ENCODE measurements around the gene GRIP2. TPM values are rescaled to one million over a fixed set of nuclear protein-coding genes. Genes with fewer than 3 reads are reported as not detected.

GRIP2 gene
- total RNA-seq, 2 donors from 2014 or later = 0.47 to 0.53 TPM

DNA sequence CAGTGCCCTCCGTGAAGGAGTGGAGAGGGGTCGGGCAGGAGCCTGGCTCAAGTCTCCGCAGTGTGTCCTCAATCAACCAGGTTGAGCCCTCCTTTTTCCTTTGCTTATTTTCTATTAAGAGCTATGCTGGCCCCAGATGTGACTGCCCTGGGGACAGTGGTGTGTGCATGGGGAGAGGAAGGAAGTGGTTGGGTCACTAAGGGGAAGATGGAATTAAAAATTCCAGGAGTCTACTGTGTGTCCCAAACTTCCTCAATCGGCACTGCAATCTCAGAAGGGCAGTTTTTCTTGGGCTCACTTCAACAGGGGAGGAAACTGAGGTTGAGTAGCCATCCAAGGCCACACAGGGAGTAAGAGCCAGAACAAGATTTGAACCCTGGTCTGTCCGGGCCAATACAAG, 13.7 kb upstream of the GRIP2 start:
- intact Hi-C loops (cut with DNase I) = no loop called here
- no peaks in the 10 kb centered on the region for H3K4me1 ChIP-seq
- no peaks in the 10 kb centered on the region for H3K9me3 ChIP-seq
- no peaks in the 10 kb centered on the region for H3K27me3 ChIP-seq
- TF ChIP-seq, protein P1, sequence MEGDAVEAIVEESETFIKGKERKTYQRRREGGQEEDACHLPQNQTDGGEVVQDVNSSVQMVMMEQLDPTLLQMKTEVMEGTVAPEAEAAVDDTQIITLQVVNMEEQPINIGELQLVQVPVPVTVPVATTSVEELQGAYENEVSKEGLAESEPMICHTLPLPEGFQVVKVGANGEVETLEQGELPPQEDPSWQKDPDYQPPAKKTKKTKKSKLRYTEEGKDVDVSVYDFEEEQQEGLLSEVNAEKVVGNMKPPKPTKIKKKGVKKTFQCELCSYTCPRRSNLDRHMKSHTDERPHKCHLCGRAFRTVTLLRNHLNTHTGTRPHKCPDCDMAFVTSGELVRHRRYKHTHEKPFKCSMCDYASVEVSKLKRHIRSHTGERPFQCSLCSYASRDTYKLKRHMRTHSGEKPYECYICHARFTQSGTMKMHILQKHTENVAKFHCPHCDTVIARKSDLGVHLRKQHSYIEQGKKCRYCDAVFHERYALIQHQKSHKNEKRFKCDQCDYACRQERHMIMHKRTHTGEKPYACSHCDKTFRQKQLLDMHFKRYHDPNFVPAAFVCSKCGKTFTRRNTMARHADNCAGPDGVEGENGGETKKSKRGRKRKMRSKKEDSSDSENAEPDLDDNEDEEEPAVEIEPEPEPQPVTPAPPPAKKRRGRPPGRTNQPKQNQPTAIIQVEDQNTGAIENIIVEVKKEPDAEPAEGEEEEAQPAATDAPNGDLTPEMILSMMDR (IDR thresholded peaks at IDR 0.05) = no peak
- DNase-seq = no peak
- H3K36me3 ChIP-seq = no peaks in the 10 kb centered on the region
- H3K4me3 ChIP-seq = no peak overlapping the region
- H3K27ac ChIP-seq = no peak overlapping the region
- no peak overlapping the region for H3K9ac ChIP-seq (ENCODE audit: low read depth in 2 of 2, low read length in 2 of 2)

- Histone ChIP-seq H3K36me3 (no peaks in the 10 kb centered on the region), H3K27me3 (no peaks in the 10 kb centered on the region), H3K27ac (no peak overlapping the region), H3K4me3 (no peak overlapping the region), H3K9ac (ENCODE audit: low read depth in 2 of 2, low read length in 2 of 2) (no peak overlapping the region), H3K9me3 (no peaks in the 10 kb centered on the region), H3K4me1 (no peaks in the 10 kb centered on the region)
- intact Hi-C loops (cut with DNase I) = no loop called here
- TF ChIP-seq, protein P1 (IDR thresholded peaks at IDR 0.05) = no peak
- no peak for DNase-seq
These were observed 12.6 kb upstream of the GRIP2 start for GRCh38 chr3:14552717-14553116.

GRCh38 chr3:14552041-14552648, 12.0 kb upstream of the GRIP2 start:
- no peaks in the 10 kb centered on the region for H3K4me1 ChIP-seq
- no peak for DNase-seq
- intact Hi-C loops (cut with DNase I) = no loop called here
- no peaks in the 10 kb centered on the region for H3K27me3 ChIP-seq
- H3K36me3 ChIP-seq = no peaks in the 10 kb centered on the region
- H3K27ac ChIP-seq = no peak overlapping the region
- no peak overlapping the region for H3K4me3 ChIP-seq
- H3K9ac ChIP-seq (ENCODE audit: low read depth in 2 of 2, low read length in 2 of 2) = no peak overlapping the region
- TF ChIP-seq, protein P1 (IDR thresholded peaks at IDR 0.05) = no peak
- H3K9me3 ChIP-seq = no peaks in the 10 kb centered on the region

- Histone ChIP-seq H3K4me1 (no peaks in the 10 kb centered on the region), H3K27ac (no peak overlapping the region), H3K4me3 (no peak overlapping the region), H3K9me3 (no peaks in the 10 kb centered on the region), H3K36me3 (no peaks in the 10 kb centered on the region), H3K27me3 (no peaks in the 10 kb centered on the region), H3K9ac (ENCODE audit: low read depth in 2 of 2, low read length in 2 of 2) (no peak overlapping the region)
- TF ChIP-seq, protein P1 (IDR thresholded peaks at IDR 0.05) = no peak
- no peak for DNase-seq
- intact Hi-C loops (cut with DNase I) = no loop called here
These were observed 10.8 kb upstream of the GRIP2 start for GRCh38 chr3:14550651-14551611.

DNA sequence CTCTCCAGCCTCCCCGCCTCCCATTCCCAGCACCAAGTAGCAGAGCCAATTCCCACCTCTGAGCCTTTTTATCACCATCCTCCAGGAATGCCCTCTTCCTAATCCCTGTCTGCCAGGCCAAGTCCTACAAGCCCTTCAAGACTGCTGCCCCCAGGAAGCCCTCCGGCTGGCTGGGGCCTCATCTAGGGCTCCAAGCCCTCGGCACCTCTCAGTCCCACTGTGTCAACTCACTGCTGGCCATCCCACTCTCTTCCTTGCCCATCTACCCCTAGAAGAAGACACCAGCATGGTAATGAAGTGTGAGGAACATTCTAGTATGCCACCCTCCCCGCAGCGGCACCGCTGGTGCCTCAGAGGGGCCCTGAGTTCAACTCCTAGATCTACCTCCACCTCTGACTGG, 10.0 kb upstream of the GRIP2 start:
- Histone ChIP-seq H3K9ac (ENCODE audit: low read depth in 2 of 2, low read length in 2 of 2) (no peak overlapping the region), H3K36me3 (no peaks in the 10 kb centered on the region), H3K27me3 (no peaks in the 10 kb centered on the region), H3K4me3 (no peak overlapping the region), H3K27ac (no peak overlapping the region), H3K9me3 (no peaks in the 10 kb centered on the region), H3K4me1 (no peaks in the 10 kb centered on the region)
- TF ChIP-seq, protein P1 (IDR thresholded peaks at IDR 0.05) = no peak
- intact Hi-C loops (cut with DNase I) = no loop called here
- no peak for DNase-seq
